GM12878 (cell line): ENCODE results near the gene TMEM167A. TPM values are rescaled to one million over a fixed set of nuclear protein-coding genes. Genes with fewer than 3 reads are reported as not detected.

Experiments used
- ATAC-seq: fragments of 200-7000 bp; cut with Tn5 transposase; 3 replicates; pipeline ENCODE4 v1.9.1; 2020; ENCODE audit warnings: mild to moderate bottlenecking, moderate library complexity
- BruUV-seq: library from RNA; stranded (reverse); fragments of 400-500 nt; replicated peaks from 2 replicates; lab custom pipeline; 2021; lab: Mats Ljungman, UMichigan
- CTCF ChIA-PET: fragments of 300-600 bp; sonication (Branson Sonifier 250); formaldehyde crosslinking; extraction: SDS; loops from one replicate; lab custom pipeline; 2021; ENCODE audit warnings: inconsistent platforms; lab: Yijun Ruan, JAX
- POLR2A ChIA-PET: fragments of 350-600 bp; formaldehyde crosslinking; extraction: SDS; loops from one replicate; lab custom pipeline; 2021; ENCODE audit warnings: inconsistent platforms; lab: Charles Lee
- RAD21 ChIA-PET: fragments of 300-600 bp; sonication (Branson Sonifier 250); formaldehyde crosslinking; loops from one replicate; lab custom pipeline; 2023; ENCODE audit warnings: antibody characterized with exemption; ENCODE audit not compliant: unreplicated experiment; lab: Charles Lee
- SMC1A ChIA-PET: fragments of 300-600 bp; sonication (Branson Sonifier 250); formaldehyde crosslinking; loops from one replicate; lab custom pipeline; 2023; ENCODE audit not compliant: unreplicated experiment, uncharacterized antibody; lab: Charles Lee
- DNase-seq: peaks from one replicate; pipeline ENCODE4 v3.0.0-alpha.2; 2011; ENCODE audit warnings: low read depth, low spot score
- FAIRE-seq: peaks from 3 replicates; lab custom pipeline; 2011; peaks lifted over from hg19 to GRCh38; lab: Jason Lieb, UNC
- H2AFZ ChIP-seq: 2 replicates; pipeline ENCODE4 v1.6.0; 2011; ENCODE audit warnings: low read depth, low read length, control low read depth; ENCODE audit not compliant: control insufficient read depth
- H3K27ac ChIP-seq: 2 replicates; pipeline ENCODE4 v1.5.1; 2011; ENCODE audit warnings: control low read depth; ENCODE audit not compliant: control insufficient read depth, insufficient read depth
- H3K27me3 ChIP-seq, 2 experiments: replicated peaks in 1 of 2; 2 replicates each; pipeline versions ENCODE4 v1.6.0 to v1.6.1; 2011; ENCODE audit warnings: low read length in 1 of 2; ENCODE audit not compliant: control insufficient read depth in 2 of 2, insufficient read depth in 2 of 2
- H3K36me3 ChIP-seq, 2 experiments: 2 replicates each; pipeline ENCODE4 v1.5.1; 2011; ENCODE audit warnings: low read length in 1 of 2; ENCODE audit not compliant: control insufficient read depth in 2 of 2, insufficient read depth in 2 of 2
- H3K4me1 ChIP-seq: 2 replicates; pipeline ENCODE4 v1.6.1; 2011; ENCODE audit warnings: mild to moderate bottlenecking, low read length, moderate library complexity, mixed read lengths; ENCODE audit not compliant: control insufficient read depth, insufficient read depth
- H3K4me2 ChIP-seq: 2 replicates; pipeline ENCODE4 v1.6.0; 2011; ENCODE audit warnings: control low read depth; ENCODE audit not compliant: control insufficient read depth, insufficient read depth
- H3K4me3 ChIP-seq: fragments of 200-600 bp; sonication (generic); 2 replicates; pipeline ENCODE4 v1.5.1; 2016
- H3K79me2 ChIP-seq: 2 replicates; pipeline ENCODE4 v1.6.0; 2011; ENCODE audit warnings: low read length; ENCODE audit not compliant: control insufficient read depth, insufficient read depth
- H3K9ac ChIP-seq: 2 replicates; pipeline ENCODE4 v1.8.0; 2011; ENCODE audit warnings: low read length, control low read depth, mixed read lengths; ENCODE audit not compliant: control insufficient read depth, insufficient read depth
- H3K9me3 ChIP-seq: replicated peaks from 3 replicates; pipeline ENCODE4 v1.5.1; 2011; ENCODE audit warnings: mild to moderate bottlenecking, low read length; ENCODE audit not compliant: control insufficient read depth, insufficient read depth
- H4K20me1 ChIP-seq: 2 replicates; pipeline ENCODE4 v1.6.0; 2011; ENCODE audit not compliant: control insufficient read depth, insufficient read depth
- BCL11A ChIP-seq: IDR thresholded peaks from 2 replicates; pipeline ENCODE4 v1.6.1; 2011; ENCODE audit warnings: low read depth, low read length
- ESRRA ChIP-seq: IDR thresholded peaks from 2 replicates; pipeline ENCODE4 v1.6.1; 2012; ENCODE audit warnings: mild to moderate bottlenecking, low read length, improper control_type of control experiment
- HDGF ChIP-seq: fragments of 450-650 bp; IDR thresholded peaks from 2 replicates; pipeline ENCODE4 v1.6.1; 2016; ENCODE audit warnings: antibody characterized with exemption
- HSF1 ChIP-seq: fragments of 150-350 bp; IDR thresholded peaks from 2 replicates; pipeline ENCODE4 v1.6.1; 2014; ENCODE audit warnings: mild to moderate bottlenecking, low read depth, low read length
- MEF2B ChIP-seq: fragments of 450-650 bp; IDR thresholded peaks from 2 replicates; pipeline ENCODE4 v1.6.1; 2018; ENCODE audit warnings: mild to moderate bottlenecking, moderate library complexity; ENCODE audit not compliant: partially characterized antibody, poor library complexity, severe bottlenecking
- NR2C1 ChIP-seq: fragments of 450-650 bp; IDR thresholded peaks from 2 replicates; pipeline ENCODE4 v1.6.1; 2017; ENCODE audit warnings: antibody characterized with exemption, mild to moderate bottlenecking, moderate library complexity
- RAD51 ChIP-seq: fragments of 450-650 bp; IDR thresholded peaks from 2 replicates; pipeline ENCODE4 v1.6.1; 2016; ENCODE audit warnings: moderate library complexity, mild to moderate bottlenecking, inconsistent platforms
- RELA ChIP-seq: fragments of 450-650 bp; IDR thresholded peaks from 2 replicates; pipeline ENCODE4 v1.8.0; 2014; ENCODE audit warnings: borderline replicate concordance; ENCODE audit not compliant: partially characterized antibody
- SMARCA5 ChIP-seq: fragments of 450-650 bp; IDR thresholded peaks from 2 replicates; pipeline ENCODE4 v1.6.1; 2017; ENCODE audit warnings: mild to moderate bottlenecking
- SUPT20H ChIP-seq: IDR thresholded peaks from 2 replicates; pipeline ENCODE4 v1.6.1; 2011; ENCODE audit warnings: low read depth, mild to moderate bottlenecking, low read length, moderate library complexity, borderline replicate concordance; ENCODE audit not compliant: control insufficient read depth
- SUZ12 ChIP-seq: fragments of 200-600 bp; sonication (generic); IDR thresholded peaks from one replicate; pipeline ENCODE4 v1.6.1; 2018; ENCODE audit warnings: antibody characterized with exemption, mild to moderate bottlenecking; ENCODE audit not compliant: unreplicated experiment
- ZBTB11 ChIP-seq: fragments of 450-650 bp; formaldehyde crosslinking; IDR thresholded peaks from 2 replicates; pipeline ENCODE4 v1.5.0; 2022; ENCODE audit warnings: mild to moderate bottlenecking, missing genetic modification characterization
- WGBS: methylation state at CpG from one replicate; pipeline ENCODE4 v1.1.6; 2016; ENCODE audit warnings: low lambda C conversion rate; ENCODE audit not compliant: insufficient replicate concordance, insufficient coverage; ENCODE audit errors: missing lambda C conversion rate; 5-methylcytosine and 5-hydroxymethylcytosine counted together
- in situ Hi-C: fragments of 300-500 bp; cut with MboI; formaldehyde crosslinking; loops from 9 replicates; pipeline ENCODE4 v1.14.3; 2018; ENCODE audit warnings: mixed read lengths
- intact Hi-C: fragments of 100-400 bp; cut with micrococcal nuclease; formaldehyde crosslinking; loops from one replicate; pipeline ENCODE4 v1.14.2; 2022; ENCODE audit not compliant: unreplicated experiment
- polyA plus RNA-seq, 11 experiments: library from polyadenylated mRNA; depleted of rRNA in 4 of 11; unstranded in 6 of 11; stranded (reverse) in 5 of 11; fragments of >200 nt; fragmentation: Nextera tagmentation in 4 of 11; fragmentation: Illumina TruSeq in 1 of 11; extraction: Ambion mirVana in 4 of 11; extraction: Trizol in 1 of 11; gene quantifications; 1 replicate in 1 of 11; 2 replicates in 10 of 11; pipeline versions ENCODE4 v1.2.1 to v1.2.3, GENCODE V29; 2011 to 2016; ENCODE audit warnings: inconsistent platforms in 2 of 11, missing spikeins in 2 of 11, low read depth in 1 of 11
- total RNA-seq, 4 experiments: library from RNA; depleted of rRNA in 3 of 4; stranded (reverse); fragments of >200 nt in 3 of 4; fragmentation: Illumina TruSeq in 1 of 4; extraction: Trizol in 1 of 4; gene quantifications; 2 replicates each; pipeline versions ENCODE4 v1.2.1 to v1.2.3, GENCODE V29; 2013 to 2021
- TF ChIP-seq, protein P1 (sequence below): fragments of 450-650 bp; IDR thresholded peaks from 2 replicates; pipeline ENCODE4 v1.6.1; 2017; ENCODE audit warnings: borderline replicate concordance

Gene TMEM167A
- total and polyA plus RNA-seq, 10 of the 15 experiments (the other 5 are each of a cell fraction or from before 2014, with no cell fraction given) = 29.5 to 363 (median 85.6) TPM

GRCh38 chr5:83007755-83008154, 69.4 kb downstream of the TMEM167A start (continued):
- TF ChIP-seq ZBTB11 (CRISPR knock-in tag) (no peak), ESRRA (no peak), HDGF (no peak), BCL11A (no peak), RELA (no peak), SUPT20H (no peak), HSF1 (no peak), NR2C1 (no peak)

GRCh38 chr5:83006683-83007283, 70.4 kb downstream of the TMEM167A start:
- DNase-seq = no peak
- ChIA-PET POLR2A (no interaction called here), RAD21 (no interaction called here), SMC1A (no interaction called here), CTCF (no interaction called here)
- no peaks in the 10 kb centered on the region for H4K20me1 ChIP-seq
- H3K36me3 ChIP-seq = no peaks in the 10 kb centered on the region
- intact Hi-C loops (no loop called here), in situ Hi-C loops (no loop called here)
- H2AFZ ChIP-seq = no peak overlapping the region
- WGBS = 61% methylated on average over 5 of the region's 5 CpGs
- no peak overlapping the region for H3K27ac ChIP-seq
- no peak overlapping the region for H3K4me2 ChIP-seq
- FAIRE-seq = no peak
- H3K27me3 ChIP-seq = no peaks in the 10 kb centered on the region
- peaks cover 4% of the 10 kb centered on the region; the same call in 2 of the 3 replicates for H3K9me3 ChIP-seq
- H3K4me3 ChIP-seq = no peak overlapping the region
- no peak for TF ChIP-seq SUZ12
- no peak for TF ChIP-seq RAD51
- TF ChIP-seq MEF2B = no peak
- TF ChIP-seq SMARCA5 = no peak
- TF ChIP-seq, protein P1, sequence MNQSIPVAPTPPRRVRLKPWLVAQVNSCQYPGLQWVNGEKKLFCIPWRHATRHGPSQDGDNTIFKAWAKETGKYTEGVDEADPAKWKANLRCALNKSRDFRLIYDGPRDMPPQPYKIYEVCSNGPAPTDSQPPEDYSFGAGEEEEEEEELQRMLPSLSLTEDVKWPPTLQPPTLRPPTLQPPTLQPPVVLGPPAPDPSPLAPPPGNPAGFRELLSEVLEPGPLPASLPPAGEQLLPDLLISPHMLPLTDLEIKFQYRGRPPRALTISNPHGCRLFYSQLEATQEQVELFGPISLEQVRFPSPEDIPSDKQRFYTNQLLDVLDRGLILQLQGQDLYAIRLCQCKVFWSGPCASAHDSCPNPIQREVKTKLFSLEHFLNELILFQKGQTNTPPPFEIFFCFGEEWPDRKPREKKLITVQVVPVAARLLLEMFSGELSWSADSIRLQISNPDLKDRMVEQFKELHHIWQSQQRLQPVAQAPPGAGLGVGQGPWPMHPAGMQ = no peak
- peaks cover 3% of the 10 kb centered on the region; the same call in 1 of the 2 replicates for H3K4me1 ChIP-seq
- no peak for ATAC-seq
- H3K9ac ChIP-seq = no peak overlapping the region
- H3K79me2 ChIP-seq = no peaks in the 10 kb centered on the region
- BruUV-seq = no TSS peak
